Measurements from ENCODE around the gene ADGRE2. TPM values are rescaled to one million over a fixed set of nuclear protein-coding genes. Genes with fewer than 3 reads are reported as not detected.

Gene ADGRE2
- total and polyA plus RNA-seq, 2 donors (not counting 3 experiments of a cell fraction or from before 2014, with no cell fraction given), result not detected

DNA sequence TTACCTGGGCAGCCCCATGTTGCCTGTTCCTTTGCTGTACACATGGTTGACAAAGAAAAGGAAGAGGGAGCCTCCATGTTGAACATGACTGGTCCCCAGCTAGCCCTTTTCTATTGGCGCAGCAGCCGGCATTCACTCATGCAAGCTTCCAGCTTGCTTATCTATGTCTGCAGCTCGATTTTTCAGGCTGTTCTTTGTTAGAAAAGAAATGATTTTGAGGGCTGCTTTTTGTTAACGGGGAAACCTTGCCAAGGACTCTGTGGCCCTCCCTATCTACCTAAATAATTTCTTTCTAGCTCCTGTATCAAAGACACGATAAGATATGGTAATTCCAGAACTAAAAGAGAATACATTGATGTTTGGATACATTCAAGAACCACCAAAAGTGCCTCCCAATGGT lies 20.4 kb upstream of the ADGRE2 start:
- no TSS peak for BruUV-seq (replicated peaks)
- no peak overlapping the region for H3K4me2 ChIP-seq (ENCODE audit: insufficient read depth, low read length)
- H4K20me1 ChIP-seq (replicated peaks; ENCODE audit: control insufficient read depth, extremely low read depth, insufficient read depth, low read length), result no peaks in the 10 kb centered on the region
- no peaks in the 10 kb centered on the region for H3K27me3 ChIP-seq (ENCODE audit: control insufficient read depth in 2 of 2, insufficient read depth in 2 of 2, low read length in 2 of 2)
- POLR2A ChIA-PET, result no interaction called here
- DNase-seq (ENCODE audit: low read depth, low spot score) (no peak), FAIRE-seq (no peak)
- no peak overlapping the region for H2AFZ ChIP-seq (ENCODE audit: low read depth, low read length)
- H3K4me3 ChIP-seq (replicated peaks in 1 of 3; ENCODE audit: insufficient read depth in 1 of 3, low read depth in 1 of 3, low read length in 3 of 3), result no peak overlapping the region
- H3K9ac ChIP-seq (replicated peaks; ENCODE audit: extremely low read depth, insufficient read depth, low read length), result no peak overlapping the region
- no peaks in the 10 kb centered on the region for H3K36me3 ChIP-seq (ENCODE audit: control insufficient read depth in 2 of 2, extremely low read depth in 1 of 2, insufficient read depth in 2 of 2, low read length in 2 of 2)
- intact Hi-C loops (cut with micrococcal nuclease), result no loop called here
- TF ChIP-seq, protein P1, sequence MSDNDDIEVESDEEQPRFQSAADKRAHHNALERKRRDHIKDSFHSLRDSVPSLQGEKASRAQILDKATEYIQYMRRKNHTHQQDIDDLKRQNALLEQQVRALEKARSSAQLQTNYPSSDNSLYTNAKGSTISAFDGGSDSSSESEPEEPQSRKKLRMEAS (IDR thresholded peaks at IDR 0.05; ENCODE audit: insufficient read depth, insufficient read length), result no peak
- TF ChIP-seq POLR2AphosphoS5 (IDR thresholded peaks at IDR 0.05; ENCODE audit: insufficient read depth, low read depth, low read length), result no peak
- no peak for TF ChIP-seq GATA2 (IDR thresholded peaks at IDR 0.05; ENCODE audit: insufficient read depth, insufficient read length, low read depth, low read length)
- TF ChIP-seq, protein P2, sequence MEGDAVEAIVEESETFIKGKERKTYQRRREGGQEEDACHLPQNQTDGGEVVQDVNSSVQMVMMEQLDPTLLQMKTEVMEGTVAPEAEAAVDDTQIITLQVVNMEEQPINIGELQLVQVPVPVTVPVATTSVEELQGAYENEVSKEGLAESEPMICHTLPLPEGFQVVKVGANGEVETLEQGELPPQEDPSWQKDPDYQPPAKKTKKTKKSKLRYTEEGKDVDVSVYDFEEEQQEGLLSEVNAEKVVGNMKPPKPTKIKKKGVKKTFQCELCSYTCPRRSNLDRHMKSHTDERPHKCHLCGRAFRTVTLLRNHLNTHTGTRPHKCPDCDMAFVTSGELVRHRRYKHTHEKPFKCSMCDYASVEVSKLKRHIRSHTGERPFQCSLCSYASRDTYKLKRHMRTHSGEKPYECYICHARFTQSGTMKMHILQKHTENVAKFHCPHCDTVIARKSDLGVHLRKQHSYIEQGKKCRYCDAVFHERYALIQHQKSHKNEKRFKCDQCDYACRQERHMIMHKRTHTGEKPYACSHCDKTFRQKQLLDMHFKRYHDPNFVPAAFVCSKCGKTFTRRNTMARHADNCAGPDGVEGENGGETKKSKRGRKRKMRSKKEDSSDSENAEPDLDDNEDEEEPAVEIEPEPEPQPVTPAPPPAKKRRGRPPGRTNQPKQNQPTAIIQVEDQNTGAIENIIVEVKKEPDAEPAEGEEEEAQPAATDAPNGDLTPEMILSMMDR (IDR thresholded peaks at IDR 0.05; ENCODE audit: extremely low read depth in 1 of 2, insufficient read depth in 1 of 2, low read depth in 1 of 2, low read length in 2 of 2), result no peak
- no peak for TF ChIP-seq FOS (IDR thresholded peaks at IDR 0.05; ENCODE audit: borderline replicate concordance, insufficient read depth, low read length)
- no peak for TF ChIP-seq JUN (IDR thresholded peaks at IDR 0.05; ENCODE audit: borderline replicate concordance, insufficient read depth, insufficient read length, low read depth)
- no peak for TF ChIP-seq POLR2A (IDR thresholded peaks at IDR 0.05; ENCODE audit: low read depth, low read length)
- TF ChIP-seq EZH2 (IDR thresholded peaks at IDR 0.05; ENCODE audit: borderline replicate concordance, low read depth, low read length, severe bottlenecking), result no peak
- TF ChIP-seq MYC (IDR thresholded peaks at IDR 0.05; ENCODE audit: low read depth, low read length), result no peak
- CTCF ChIA-PET, result interaction anchor here (0.7 to 1.0 kb wide), 2 partner anchors 8 to 12 kb away, joined by 3 read pairs; no protein-coding TSS in a partner anchor
- no peaks in the 10 kb centered on the region for H3K79me2 ChIP-seq (ENCODE audit: control insufficient read depth, insufficient read depth, low read length)
- no peaks in the 10 kb centered on the region for H3K9me1 ChIP-seq (replicated peaks; ENCODE audit: control insufficient read depth, extremely low read depth, insufficient read depth, low read length)
- H3K4me1 ChIP-seq (ENCODE audit: control insufficient read depth, extremely low read depth, insufficient read depth, low read length), result no peaks in the 10 kb centered on the region
- H3K27ac ChIP-seq (ENCODE audit: insufficient read depth, low read depth, low read length), result no peak overlapping the region
- H3K9me3 ChIP-seq (replicated peaks; ENCODE audit: control insufficient read depth, insufficient read depth, low read length), result no peaks in the 10 kb centered on the region
- dilution Hi-C loops (cut with MboI; ENCODE audit: extremely low pct_ligation_motif_present, low sequenced_read_pairs), result no loop called here

Data from endothelial cell of umbilical vein (primary cell).